Stomach smooth muscle (tissue), 2 donors: ENCODE data around the gene FAM222B.
"Not testable (repeated sequence)": the region's sequence is repeated elsewhere in the genome, so short reads cannot be mapped to it uniquely, and the experiment has no call there.

ENCODE experiments used
- H3K27ac ChIP-seq: one replicate; pipeline ENCODE4 v1.7.0; 2013; ENCODE audit warnings: mild to moderate bottlenecking, low read length, inconsistent platforms
- H3K27me3 ChIP-seq, 2 donors: one replicate each; pipeline ENCODE4 v1.7.0; 2013; ENCODE audit warnings: low read length in 2 of 2; ENCODE audit not compliant: insufficient read depth in 2 of 2, control insufficient read depth in 1 of 2
- H3K36me3 ChIP-seq, 2 donors: one replicate each; pipeline ENCODE4 v1.7.0; 2013; ENCODE audit warnings: low read length in 2 of 2; ENCODE audit not compliant: control insufficient read depth in 2 of 2, insufficient read depth in 2 of 2
- H3K4me1 ChIP-seq: one replicate; pipeline ENCODE4 v1.7.0; 2013; ENCODE audit warnings: low read length; ENCODE audit not compliant: control insufficient read depth, insufficient read depth
- H3K4me3 ChIP-seq, 2 donors: one replicate each; pipeline ENCODE4 v1.7.0; 2013; ENCODE audit warnings: low read length in 2 of 2
- H3K9ac ChIP-seq, 2 donors: one replicate each; pipeline ENCODE4 v1.7.0; 2013; ENCODE audit warnings: low read length in 2 of 2, mild to moderate bottlenecking in 1 of 2
- H3K9me3 ChIP-seq, 2 donors: one replicate each; pipeline ENCODE4 v1.7.0; 2013; ENCODE audit warnings: low read length in 2 of 2; ENCODE audit not compliant: control insufficient read depth in 2 of 2
- donor health status: healthy.
- donor health status: Pancreatic carcinoma.

Gene FAM222B

DNA sequence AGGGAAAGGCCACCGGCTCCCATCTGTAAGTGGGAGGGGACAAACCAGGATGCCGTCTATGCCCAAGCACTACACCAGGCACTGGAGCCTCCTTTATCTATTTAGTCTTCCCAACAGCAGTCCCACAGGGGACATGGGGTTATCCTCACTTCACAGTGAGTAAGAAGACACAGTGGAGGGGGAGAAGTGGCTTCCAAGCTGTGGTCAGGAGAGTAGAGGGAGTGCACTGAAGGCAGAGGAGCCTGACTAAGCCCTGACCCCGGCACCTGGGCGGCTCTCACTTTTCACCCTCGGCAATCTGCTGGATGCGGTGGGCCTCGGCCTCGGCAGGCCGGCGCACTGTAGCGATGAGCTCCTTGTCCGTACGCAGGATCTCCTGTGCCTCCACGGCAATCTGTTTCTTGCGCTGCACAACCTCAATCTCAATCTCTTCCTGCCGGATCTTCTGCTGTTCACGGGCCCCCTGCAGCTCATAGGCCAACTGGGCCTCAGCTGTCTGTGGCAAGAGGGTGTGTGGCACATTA lies 39.0 kb upstream of the FAM222B start:
- H3K4me3 ChIP-seq, result no peak overlapping the region
- H3K9ac ChIP-seq, result no peak overlapping the region
- no peaks in the 10 kb centered on the region for H3K9me3 ChIP-seq
- H3K27ac ChIP-seq, result no peak overlapping the region
- no peaks in the 10 kb centered on the region for H3K27me3 ChIP-seq
- H3K36me3 ChIP-seq, result peaks cover 46 to 64% of the 10 kb centered on the region in 2 donors
- H3K4me1 ChIP-seq, result no peaks in the 10 kb centered on the region

DNA sequence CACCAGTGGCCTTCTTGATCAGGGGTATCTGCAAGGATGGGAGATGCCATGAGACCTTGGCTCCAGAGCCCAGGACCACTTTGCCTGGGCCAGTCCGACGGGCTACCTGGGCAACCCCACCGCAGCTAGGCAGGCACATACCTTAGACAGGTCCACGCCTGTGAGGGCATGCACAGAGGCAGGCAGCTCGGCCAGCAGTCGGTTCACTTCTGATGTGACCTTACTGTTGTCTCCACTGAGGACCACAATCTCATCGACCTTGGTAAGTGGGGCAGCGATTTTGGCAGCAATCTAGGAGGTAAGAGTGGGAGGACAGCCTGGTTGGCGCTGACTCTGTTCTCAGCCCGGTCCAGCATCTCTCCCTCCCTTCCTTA lies 38.0 kb upstream of the FAM222B start:
- H3K4me3 ChIP-seq, result no peak overlapping the region
- no peaks in the 10 kb centered on the region for H3K9me3 ChIP-seq
- no peaks in the 10 kb centered on the region for H3K27me3 ChIP-seq
- H3K9ac ChIP-seq, result no peak overlapping the region
- no peaks in the 10 kb centered on the region for H3K4me1 ChIP-seq
- peaks cover 45 to 64% of the 10 kb centered on the region in 2 donors for H3K36me3 ChIP-seq
- no peak overlapping the region for H3K27ac ChIP-seq

DNA sequence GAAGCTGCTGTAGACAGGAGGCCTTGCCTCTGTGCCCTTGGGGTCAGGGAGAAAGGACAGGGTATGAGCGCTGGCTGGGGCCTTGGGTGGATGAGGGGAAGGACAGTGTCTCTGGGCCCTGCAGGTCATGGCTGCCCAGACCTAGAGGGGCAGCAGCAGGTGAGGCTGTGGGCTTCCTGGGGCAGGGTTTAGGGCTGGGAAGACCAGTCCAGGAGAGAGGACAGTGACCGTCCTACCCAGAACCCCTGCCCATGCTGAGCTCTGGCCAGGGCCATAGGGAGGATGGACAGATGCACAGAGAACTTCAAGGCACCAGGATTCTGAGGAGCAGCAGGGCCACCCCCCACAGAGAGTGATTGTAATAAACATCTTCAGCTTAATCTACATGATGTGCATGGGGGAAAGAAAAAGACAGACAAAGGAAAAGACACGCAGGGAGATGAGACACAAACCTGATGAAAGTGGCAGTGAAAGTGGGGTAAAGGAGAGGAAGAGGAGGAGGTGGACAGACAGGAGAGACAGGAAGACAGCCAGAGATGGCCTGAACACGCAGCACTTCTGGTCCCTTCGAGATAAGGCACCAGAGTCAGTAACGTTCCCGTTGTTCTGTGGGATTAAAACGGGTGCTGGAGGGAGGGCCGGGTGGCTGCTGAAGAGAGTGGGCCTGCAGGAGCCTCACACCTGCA lies 37.4 kb upstream of the FAM222B start:
- no peak overlapping the region for H3K4me3 ChIP-seq
- no peaks in the 10 kb centered on the region for H3K4me1 ChIP-seq
- peaks cover 40 to 59% of the 10 kb centered on the region in 2 donors for H3K36me3 ChIP-seq
- no peak overlapping the region for H3K9ac ChIP-seq
- no peaks in the 10 kb centered on the region for H3K9me3 ChIP-seq
- no peak overlapping the region for H3K27ac ChIP-seq
- no peaks in the 10 kb centered on the region for H3K27me3 ChIP-seq

DNA sequence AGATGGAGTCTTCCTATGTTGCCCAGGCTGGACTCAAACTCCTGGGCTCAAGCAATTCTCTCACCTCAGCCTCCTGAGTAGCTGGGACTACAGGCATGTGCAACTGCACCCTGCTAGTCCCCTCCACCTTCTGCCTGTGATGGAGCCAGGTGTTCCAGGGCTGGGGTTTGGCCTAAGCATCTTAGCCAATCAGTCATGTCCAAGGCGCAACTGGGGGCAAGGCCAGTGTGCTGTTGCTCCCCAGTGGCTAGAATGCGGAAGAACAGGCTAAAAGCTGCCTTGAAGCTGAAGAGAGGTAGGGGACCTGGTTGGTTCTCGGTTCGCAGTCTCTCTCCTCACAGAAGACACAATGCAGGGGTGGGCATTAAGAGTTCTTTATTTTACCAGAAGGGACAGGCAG lies 36.4 kb upstream of the FAM222B start:
- H3K36me3 ChIP-seq, result peaks cover 33 to 52% of the 10 kb centered on the region in 2 donors

DNA sequence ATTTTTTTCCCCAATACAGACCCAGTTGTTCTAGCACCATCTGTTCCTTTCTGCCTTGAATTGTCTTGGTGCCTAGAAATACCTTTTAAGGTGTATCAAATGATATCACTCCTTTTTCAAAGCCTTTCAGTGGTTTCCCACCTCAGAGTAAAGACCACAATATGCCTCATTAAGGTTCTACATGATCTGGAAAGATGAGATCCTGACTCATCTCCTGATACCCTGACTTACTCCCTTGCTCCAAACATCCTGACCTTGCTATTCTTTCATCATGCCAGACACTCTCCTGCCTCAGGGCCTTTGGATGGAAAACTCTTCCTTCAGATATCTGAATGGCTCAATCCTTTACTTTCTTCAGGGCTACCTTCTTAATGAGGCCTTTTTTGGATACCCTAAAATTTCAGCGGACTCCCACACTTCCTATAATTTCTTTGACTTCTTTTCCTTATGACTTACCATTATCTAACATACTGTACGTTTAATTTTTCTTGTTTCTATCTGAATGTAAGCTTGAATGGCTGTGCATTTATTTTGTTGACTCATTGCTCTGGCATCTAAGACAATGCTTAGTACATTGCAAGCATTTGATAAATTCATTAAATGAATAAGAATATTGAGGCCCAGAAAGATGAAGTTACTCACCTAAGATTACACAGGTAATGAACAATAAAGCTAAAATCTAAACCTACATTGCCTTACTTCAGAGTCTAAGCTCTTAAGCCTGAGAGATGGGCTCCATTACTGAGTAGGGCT lies 35.7 kb upstream of the FAM222B start:
- H3K27ac ChIP-seq, result no peak overlapping the region
- H3K4me1 ChIP-seq, result no peaks in the 10 kb centered on the region
- no peak overlapping the region for H3K4me3 ChIP-seq
- peaks cover 33 to 47% of the 10 kb centered on the region in 2 donors for H3K36me3 ChIP-seq
- no peaks in the 10 kb centered on the region for H3K27me3 ChIP-seq
- H3K9ac ChIP-seq, result no peak overlapping the region
- H3K9me3 ChIP-seq, result no peaks in the 10 kb centered on the region

More for the DNA sequence above, 36.4 kb upstream of the FAM222B start:
- Histone ChIP-seq H3K4me1 (no peaks in the 10 kb centered on the region), H3K9ac (no peak overlapping the region), H3K9me3 (no peaks in the 10 kb centered on the region), H3K4me3 (no peak overlapping the region), H3K27ac (no peak overlapping the region), H3K27me3 (no peaks in the 10 kb centered on the region)

DNA sequence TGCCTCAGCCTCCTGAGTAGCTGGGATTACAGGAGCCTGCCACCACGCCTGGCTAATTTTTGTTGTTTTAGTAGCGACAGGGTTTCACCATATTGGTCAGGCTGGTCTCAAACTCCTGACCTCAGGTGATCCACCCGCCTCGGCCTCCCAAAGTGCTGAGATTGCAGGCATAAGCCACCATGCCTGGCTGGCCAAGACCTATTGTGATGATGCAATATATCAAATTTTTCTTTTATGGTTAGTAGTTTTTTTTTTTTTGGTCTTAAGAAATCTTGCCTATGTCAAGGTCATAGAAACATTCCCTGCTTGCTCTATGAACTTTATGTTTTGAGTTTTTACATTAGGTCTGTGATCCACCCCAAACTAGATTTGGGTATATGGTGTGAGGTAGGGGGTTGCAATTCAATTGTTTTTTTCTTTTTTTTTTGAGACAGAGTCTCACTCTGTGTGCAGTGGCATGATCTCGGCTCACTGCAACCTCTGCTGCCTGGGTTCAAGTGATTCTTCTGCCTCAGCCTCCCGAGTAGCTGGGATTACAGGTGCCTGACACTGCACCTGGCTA lies 34.6 kb upstream of the FAM222B start:
- H3K27ac ChIP-seq, H3K4me3 ChIP-seq, H3K27me3 ChIP-seq, H3K4me1 ChIP-seq, H3K9me3 ChIP-seq, H3K9ac ChIP-seq: not testable (repeated sequence)
- peaks cover 26 to 36% of the 10 kb centered on the region in 2 donors for H3K36me3 ChIP-seq

DNA sequence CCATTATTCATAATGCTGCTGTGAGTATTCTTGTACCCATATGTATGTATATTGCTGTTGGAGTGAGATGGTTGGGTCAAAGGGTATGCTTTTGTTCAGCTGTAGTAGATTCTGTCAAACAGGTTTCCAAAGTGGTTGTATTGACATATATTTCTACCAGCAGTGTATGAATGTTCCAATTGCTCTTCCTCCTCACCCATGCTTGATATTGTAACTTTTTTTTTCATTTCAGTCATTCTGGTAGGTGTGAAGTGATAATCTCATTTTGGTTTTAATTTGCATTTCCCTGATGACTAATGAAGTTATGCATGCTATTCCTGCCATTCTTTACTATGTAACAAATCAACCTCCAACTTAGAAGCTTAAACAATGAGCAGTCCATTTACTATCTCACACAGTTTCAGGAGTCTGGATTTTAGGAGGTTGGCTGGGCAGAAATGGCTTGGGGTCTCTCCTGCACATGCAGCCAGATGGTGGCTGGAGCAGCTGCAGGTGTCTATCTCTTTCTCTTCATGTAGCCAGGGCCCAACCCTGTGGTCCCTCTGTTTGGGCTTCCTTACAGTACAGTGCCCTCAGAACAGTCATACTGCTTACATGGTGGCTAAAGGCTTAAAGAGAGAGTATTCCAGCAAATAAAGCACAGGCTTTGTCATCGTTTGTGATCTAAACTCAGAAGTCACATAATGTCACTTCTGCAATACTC lies 33.4 kb upstream of the FAM222B start:
- Histone ChIP-seq H3K4me1 (no peaks in the 10 kb centered on the region), H3K9me3 (no peaks in the 10 kb centered on the region), H3K9ac (no peak overlapping the region), H3K4me3 (no peak overlapping the region), H3K27me3 (no peaks in the 10 kb centered on the region), H3K36me3 (peaks cover 13 to 24% of the 10 kb centered on the region in 2 donors), H3K27ac (no peak overlapping the region)

DNA sequence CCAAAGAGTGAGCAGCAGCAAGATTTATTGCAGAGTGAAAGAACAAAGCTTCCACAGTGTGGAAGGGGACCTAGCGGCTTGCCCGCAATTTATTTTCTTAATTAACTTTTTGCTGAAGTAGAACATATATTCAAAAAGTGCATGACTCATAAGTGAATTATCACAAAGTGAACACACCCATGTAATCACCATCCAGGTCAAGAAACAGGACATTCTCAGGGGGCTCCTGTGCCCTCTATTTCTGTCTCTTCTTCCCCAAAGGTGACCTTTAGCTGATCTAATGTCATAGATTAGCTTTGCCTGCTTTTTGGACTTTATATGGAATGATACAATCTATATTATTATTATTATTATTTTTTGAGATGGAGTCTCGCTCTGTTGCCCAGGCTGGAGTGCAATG lies 32.2 kb upstream of the FAM222B start:
- Histone ChIP-seq H3K9me3 (no peaks in the 10 kb centered on the region), H3K27ac (no peak overlapping the region), H3K4me3 (no peak overlapping the region), H3K27me3 (no peaks in the 10 kb centered on the region), H3K9ac (no peak overlapping the region), H3K4me1 (no peaks in the 10 kb centered on the region), H3K36me3 (peaks cover 3 to 11% of the 10 kb centered on the region in 2 donors)

DNA sequence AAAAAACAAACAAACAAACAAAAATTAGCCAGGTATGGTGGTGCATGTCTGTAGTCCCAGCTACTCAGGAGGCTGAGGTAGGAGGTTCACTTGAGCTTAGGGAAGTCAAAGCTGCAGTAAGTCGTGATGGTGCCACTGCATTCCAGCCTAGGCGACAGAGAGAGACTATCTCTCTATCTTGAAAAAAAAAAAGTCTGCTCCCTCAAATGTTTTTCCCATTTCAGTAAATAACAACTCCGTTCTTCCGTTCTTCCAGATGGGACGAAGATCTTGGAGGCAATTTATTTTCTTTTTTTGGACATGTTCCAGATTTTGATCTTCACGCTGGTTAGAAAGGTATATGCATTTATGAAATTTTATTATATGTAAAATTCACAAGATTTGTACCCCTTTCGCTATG lies 31.2 kb upstream of the FAM222B start:
- Histone ChIP-seq H3K27ac (no peak overlapping the region), H3K4me1 (no peaks in the 10 kb centered on the region), H3K9me3 (no peaks in the 10 kb centered on the region), H3K36me3 (peaks cover 3% of the 10 kb centered on the region in 2 donors), H3K27me3 (no peaks in the 10 kb centered on the region), H3K4me3 (no peak overlapping the region), H3K9ac (no peak overlapping the region)

DNA sequence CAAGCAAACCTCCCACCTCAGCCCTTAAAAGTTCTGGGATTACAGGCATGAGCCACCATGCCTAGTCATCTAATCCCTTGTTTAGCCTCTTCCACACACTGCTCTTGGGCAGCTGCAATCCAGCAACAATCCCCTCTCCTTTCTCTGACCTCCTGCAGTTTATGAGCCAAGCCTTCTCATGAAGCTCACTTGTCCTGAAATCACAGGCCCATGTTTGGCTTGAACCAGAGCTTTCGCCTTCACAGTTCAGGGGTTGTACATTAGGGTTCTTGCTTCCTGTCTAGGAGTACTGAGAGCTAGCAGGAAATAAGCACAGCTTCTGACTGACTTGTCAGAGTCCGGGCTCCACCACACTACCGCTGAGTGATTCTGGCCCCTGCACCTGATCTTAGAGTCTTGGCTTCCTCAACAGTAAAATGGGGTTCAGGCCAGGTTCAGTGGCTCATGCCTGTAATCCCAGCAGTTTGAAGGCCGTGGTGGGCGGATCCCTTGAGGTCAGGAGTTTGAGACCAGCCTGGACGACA lies 28.5 kb upstream of the FAM222B start:
- H3K4me1 ChIP-seq, result no peaks in the 10 kb centered on the region
- H3K4me3 ChIP-seq, result no peak overlapping the region
- no peaks in the 10 kb centered on the region for H3K27me3 ChIP-seq
- no peaks in the 10 kb centered on the region for H3K36me3 ChIP-seq
- no peaks in the 10 kb centered on the region for H3K9me3 ChIP-seq
- no peak overlapping the region for H3K9ac ChIP-seq
- no peak overlapping the region for H3K27ac ChIP-seq
